Coronary artery (tissue), 2 donors: Measurements from ENCODE around the gene SPATA19.

Source experiments
- DNase-seq: peaks from one replicate; pipeline ENCODE4 v3.0.0-alpha.2; 2017; ENCODE audit warnings: low spot score
- H3K27ac ChIP-seq, 2 donors: fragments of 200-600 bp; sonication (generic); one replicate each; pipeline ENCODE4 v1.5.1; 2016 to 2019
- H3K4me3 ChIP-seq: fragments of 200-600 bp; sonication (generic); 2 replicates; pipeline ENCODE4 v1.5.1; 2016; ENCODE audit warnings: mild to moderate bottlenecking, moderate library complexity
- TF ChIP-seq, protein P1 (sequence below): fragments of 200-600 bp; sonication (generic); IDR thresholded peaks from one replicate; pipeline ENCODE4 v1.5.1; 2019; ENCODE audit warnings: antibody characterized with exemption

Gene SPATA19

GRCh38 chr11:133845413-133845812 is at the start of gene SPATA19:
Gene SPATA19, minus strand, starts transcription at chr11:133845513. Its CDS starts 67 bp downstream, at chr11:133845446.
- DNase-seq: no peak
- Histone ChIP-seq H3K4me3 (no peak within 1 kb of the TSS), H3K27ac (no peak within 1 kb of the TSS)
- TF ChIP-seq, protein P1, sequence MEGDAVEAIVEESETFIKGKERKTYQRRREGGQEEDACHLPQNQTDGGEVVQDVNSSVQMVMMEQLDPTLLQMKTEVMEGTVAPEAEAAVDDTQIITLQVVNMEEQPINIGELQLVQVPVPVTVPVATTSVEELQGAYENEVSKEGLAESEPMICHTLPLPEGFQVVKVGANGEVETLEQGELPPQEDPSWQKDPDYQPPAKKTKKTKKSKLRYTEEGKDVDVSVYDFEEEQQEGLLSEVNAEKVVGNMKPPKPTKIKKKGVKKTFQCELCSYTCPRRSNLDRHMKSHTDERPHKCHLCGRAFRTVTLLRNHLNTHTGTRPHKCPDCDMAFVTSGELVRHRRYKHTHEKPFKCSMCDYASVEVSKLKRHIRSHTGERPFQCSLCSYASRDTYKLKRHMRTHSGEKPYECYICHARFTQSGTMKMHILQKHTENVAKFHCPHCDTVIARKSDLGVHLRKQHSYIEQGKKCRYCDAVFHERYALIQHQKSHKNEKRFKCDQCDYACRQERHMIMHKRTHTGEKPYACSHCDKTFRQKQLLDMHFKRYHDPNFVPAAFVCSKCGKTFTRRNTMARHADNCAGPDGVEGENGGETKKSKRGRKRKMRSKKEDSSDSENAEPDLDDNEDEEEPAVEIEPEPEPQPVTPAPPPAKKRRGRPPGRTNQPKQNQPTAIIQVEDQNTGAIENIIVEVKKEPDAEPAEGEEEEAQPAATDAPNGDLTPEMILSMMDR: no peak

- peak; percentile 46 for DNase-seq
- Histone ChIP-seq H3K4me3 (no peak overlapping the region), H3K27ac (no peak overlapping the region)
- TF ChIP-seq, protein P1: no peak
These were observed 49.8 kb upstream of the SPATA19 start for GRCh38 chr11:133895061-133895479.

DNA sequence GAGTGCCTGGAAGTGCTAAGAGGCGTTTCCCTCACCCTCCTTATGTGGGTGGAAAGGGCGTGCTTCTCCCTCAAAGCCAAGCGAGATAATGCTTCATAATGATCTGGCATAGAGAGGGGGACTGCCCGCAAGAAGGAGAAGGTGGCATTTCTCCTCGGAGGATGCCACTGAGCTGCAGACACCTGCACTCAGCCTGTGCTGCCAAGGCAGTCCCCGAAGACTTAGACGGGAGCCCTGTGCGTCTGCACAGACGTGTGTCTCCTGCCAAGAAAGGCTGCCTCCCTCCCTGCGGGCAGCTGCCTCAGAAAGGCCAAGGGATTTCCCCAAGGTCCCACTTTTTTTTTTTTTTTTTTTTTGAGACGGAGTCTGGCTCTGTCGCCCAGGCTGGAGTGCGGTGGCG is 48.1 kb upstream of the SPATA19 start:
- TF ChIP-seq, protein P1: no peak
- Histone ChIP-seq H3K27ac (no peak overlapping the region), H3K4me3 (no peak overlapping the region)
- no peak for DNase-seq

GRCh38 chr11:133892584-133893380 is 47.5 kb upstream of the SPATA19 start:
- TF ChIP-seq, protein P1: no peak

DNA sequence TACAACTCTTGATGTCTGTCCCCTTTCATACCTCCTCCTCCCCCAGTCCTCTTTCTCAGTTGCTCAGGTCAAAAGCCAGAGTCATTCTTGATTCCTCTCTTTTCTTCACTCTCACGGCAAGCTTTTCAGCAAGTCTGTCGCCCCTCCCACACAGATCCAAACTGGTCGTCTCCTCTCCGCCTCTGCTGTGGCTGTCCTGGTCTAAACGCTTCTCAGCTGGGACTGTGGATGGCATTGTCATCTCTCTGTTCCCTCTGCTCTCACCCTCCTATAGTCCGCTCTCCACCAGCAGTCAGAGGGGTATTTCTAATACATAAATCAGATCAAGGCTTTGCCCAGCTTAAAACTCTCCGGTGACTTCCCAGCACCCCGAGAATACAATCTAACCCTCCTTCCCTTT is 46.8 kb upstream of the SPATA19 start:
- Histone ChIP-seq H3K27ac (no peak overlapping the region), H3K4me3 (no peak overlapping the region)
- TF ChIP-seq, protein P1: no peak
- DNase-seq: peak; percentile 24

More at GRCh38 chr11:133892584-133893380, 47.5 kb upstream of the SPATA19 start:
- no peak overlapping the region for H3K27ac ChIP-seq
- DNase-seq: peak; percentile 56
- no peak overlapping the region for H3K4me3 ChIP-seq

DNA sequence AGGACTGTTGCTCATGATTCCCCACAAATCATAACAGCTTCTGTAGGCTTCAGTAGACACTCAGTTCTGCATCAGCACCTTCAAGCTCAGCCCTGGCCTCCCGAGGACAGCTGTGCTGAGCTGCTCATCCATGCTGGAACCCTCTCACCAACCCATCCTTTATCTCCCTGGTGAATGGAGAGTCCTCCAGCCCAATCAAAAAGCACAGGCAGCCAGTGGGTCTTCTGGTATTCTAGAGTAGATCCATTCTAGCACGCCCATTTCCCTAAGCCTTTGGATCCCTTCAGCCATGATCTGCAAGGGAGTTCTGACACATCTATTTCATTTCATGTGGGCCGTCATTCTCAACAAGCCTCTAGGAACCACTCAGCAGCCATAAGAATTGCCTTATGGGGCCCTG is 44.6 kb upstream of the SPATA19 start:
- H3K4me3 ChIP-seq: no peak overlapping the region
- H3K27ac ChIP-seq: no peak overlapping the region
- TF ChIP-seq, protein P1: no peak
- DNase-seq: peak; percentile 36

- TF ChIP-seq, protein P1: no peak
- no peak for DNase-seq
- Histone ChIP-seq H3K4me3 (no peak overlapping the region), H3K27ac (no peak overlapping the region)
These were observed 43.9 kb upstream of the SPATA19 start for GRCh38 chr11:133889188-133889587.
